GM19324 (cell line): Measurements from ENCODE around the gene CAPN2.
"Not testable (repeated sequence)": the region's sequence is repeated elsewhere in the genome, so short reads cannot be mapped to it uniquely, and the experiment has no call there.

ENCODE experiments used
- ATAC-seq: cut with Tn5 transposase; IDR thresholded peaks from one replicate; pipeline ENCODE4 v1.9.1; 2021; ENCODE audit warnings: mild to moderate bottlenecking, moderate library complexity; ENCODE audit not compliant: unreplicated experiment, low FRiP score

Gene CAPN2

DNA sequence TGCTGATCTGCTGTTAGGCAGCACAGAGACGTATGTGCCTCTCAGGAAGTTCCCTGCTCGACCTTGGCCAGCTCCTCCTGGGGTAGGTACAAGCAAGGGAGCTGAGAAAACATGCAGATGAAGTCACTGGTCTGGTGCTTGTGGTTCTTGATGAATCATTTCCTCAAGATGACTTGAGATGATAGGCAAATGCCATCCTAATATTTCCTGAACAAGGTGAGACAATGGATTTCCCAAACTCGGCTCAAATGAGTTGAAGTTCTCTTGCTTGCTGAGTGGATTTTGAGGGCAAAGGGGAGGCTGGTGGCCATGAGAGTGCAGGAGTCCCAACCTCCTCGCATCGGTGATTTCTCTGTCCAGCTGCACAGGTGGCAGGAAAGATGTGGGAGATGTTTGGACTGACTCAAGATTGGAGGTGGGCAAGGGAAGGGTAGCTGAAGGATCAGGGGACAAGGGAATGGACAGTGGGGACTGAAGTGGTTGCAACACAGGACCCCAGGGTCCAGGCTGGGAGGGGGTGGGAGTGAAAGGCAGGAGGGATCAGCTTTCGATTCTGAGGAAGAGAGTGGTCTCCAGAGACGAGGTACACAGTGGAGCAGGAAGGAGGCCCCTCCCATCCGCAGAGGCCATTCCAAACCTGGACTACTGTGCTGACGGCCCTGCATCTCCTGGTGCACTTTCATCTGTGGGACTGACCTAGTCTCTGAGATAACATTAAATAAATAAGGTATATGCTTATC is 63.9 kb downstream of the CAPN2 start:
- ATAC-seq: no peak

DNA sequence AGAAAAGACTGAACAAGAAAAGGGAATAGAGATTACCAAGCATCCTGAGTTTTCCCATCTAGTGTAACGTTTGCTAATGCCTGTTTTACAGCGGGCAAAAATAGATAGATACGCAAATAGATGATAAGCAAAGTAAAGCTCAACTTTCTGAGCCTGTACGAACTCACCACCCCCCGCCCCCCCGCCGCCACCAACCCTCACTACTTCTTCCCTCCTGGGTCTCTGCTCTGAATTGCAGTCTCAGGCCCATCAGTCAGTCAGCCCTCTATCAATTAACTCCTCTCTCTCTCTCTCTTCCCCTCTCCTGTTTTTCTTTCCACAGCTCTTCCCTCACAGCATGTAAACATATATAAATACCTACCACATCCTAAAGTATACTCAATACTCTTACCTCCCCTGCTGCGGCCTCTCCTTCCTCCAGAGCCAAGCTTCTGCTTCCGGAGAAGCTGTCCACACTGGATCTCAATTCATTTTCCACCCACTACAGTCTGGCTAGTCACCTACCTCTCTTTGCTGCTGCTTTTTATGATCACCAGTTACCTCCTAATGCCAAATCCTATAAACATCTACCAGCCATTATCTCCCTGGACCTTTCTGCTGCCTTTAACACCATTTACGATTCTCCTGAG is 64.6 kb downstream of the CAPN2 start:
- no peak for ATAC-seq

GRCh38 chr1:223780318-223780717 is 68.0 kb downstream of the CAPN2 start:
- ATAC-seq: no peak

GRCh38 chr1:223780949-223781348 is 68.6 kb downstream of the CAPN2 start:
- no peak for ATAC-seq

DNA sequence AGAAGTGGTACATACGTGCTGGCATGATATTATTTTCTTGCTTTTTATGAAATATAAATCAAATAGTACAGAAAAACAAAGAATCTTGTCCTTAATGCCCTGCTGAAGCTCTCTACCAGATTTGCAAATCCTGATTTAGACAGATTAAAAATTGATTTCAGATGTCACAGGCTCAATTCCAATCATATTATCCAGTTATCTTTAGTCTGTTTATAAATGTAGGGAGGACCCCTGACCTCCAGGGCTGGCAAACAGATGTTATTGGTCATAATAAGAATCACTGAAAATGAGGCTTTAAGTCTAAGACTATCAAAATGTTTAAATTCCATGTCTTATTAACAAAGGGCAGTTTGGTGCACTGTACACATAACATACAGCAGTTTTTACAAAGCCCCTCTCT is 71.3 kb downstream of the CAPN2 start:
- ATAC-seq: no peak

DNA sequence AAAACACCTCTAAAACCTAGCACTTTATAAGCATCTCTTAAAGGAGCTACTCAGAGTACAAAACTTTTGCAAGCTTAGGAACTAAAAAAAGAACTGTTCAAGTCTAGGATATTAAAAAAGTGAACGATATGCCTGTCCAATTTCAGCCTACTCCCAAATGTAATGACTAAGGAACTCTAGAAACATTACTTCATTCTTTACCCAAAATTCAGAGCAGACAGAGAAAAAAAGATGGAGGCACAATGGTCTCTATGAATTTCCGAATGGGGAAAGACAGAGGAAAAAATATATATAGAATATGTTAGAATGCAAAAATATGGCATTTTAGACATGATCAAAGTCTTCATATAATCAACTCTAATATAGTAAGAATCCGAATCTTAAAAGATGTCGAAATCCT is 72.2 kb downstream of the CAPN2 start:
- no peak for ATAC-seq

GRCh38 chr1:223785808-223786207 is 73.5 kb downstream of the CAPN2 start:
- no peak for ATAC-seq

DNA sequence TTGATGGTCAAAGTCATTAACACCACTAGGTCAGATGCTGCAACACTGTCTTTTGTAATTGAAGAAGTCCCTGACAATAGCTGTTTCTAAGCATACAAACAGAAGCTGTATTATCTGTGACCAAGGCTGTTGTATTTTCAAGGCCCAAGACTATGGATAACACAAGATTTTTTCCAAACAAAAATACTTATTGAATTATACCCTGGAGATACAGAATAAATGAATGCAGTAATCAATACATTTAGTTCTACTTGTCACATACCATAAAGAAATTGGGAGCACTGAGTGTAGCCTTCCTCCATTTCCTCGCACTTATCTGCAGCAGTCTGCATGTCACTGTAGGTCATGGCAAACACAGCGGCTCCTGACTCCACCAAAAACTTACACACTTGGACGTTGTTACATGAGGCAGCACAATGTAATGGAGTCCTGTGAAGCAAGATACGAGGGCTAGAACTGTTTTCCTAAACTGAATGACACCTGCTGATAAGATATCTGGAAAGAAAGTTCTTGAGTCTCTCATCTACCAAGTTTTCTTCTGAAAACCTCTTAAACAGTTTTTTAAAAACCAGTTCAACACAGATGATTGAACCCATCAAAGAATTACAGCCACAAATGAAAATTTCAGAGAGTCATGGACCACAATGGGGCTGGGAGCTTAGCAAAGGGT is 76.5 kb downstream of the CAPN2 start:
- ATAC-seq: no peak

- ATAC-seq: no peak
Measured at GRCh38 chr1:223792046-223792445, 79.7 kb downstream of the CAPN2 start.

GRCh38 chr1:223793716-223794115 is 81.4 kb downstream of the CAPN2 start:
- ATAC-seq: no peak

DNA sequence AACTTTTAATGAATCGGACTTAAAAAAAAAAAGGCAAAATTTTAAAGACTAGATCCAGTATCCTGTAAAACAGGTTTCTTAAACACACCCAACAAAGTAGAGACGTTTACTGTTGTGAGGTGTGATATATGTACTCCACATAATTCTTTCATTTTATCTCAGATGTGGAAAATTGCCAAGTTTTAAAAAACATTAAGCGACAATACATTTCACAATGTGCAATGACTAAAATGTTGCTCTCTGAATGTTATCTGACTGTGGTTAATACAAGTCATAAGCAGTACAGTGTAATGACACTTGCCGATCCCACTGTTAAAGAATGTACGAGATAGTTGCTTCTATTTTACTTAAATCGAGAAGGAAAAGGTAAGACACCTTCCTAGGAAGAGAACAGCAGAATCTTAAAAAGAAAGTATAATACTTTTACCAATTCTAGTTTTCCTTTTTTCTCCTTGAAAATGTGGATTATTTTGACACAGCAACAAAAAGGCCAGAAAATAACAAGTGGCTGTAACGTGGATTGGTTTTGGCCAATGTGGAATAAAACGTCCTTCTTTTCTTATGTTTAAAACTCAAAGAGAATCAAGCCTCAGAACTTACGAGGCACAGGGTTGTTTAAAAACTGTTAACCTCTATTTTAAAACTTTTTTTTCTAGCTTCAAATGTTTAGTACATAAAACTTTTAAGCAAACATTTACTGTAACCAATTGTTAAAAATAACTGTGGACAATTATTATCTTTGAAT is 82.0 kb downstream of the CAPN2 start:
- ATAC-seq: no peak

- ATAC-seq: no peak
Measured at GRCh38 chr1:223796210-223796609, 83.9 kb downstream of the CAPN2 start.

DNA sequence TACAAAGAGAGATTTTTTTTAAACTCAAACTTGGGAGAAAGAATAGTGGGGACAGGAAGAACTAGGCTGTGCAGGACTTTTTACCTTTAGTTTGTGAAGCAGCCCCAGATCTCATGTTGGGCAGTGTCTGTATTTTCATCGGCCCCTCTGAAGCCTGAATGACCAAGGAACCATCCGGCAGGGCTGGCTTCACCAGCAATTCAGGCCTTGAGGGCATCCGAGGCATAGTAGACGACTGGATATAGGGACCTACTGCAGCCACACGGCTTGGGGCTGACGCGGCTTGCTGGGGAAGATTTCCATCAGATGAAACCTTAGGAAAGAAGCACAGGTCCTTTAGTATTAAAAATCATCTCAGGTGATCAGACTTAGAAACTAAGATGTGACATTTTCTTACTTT is 89.7 kb downstream of the CAPN2 start:
- ATAC-seq: no peak

GRCh38 chr1:223802602-223803001 is 90.3 kb downstream of the CAPN2 start:
- ATAC-seq: no peak

DNA sequence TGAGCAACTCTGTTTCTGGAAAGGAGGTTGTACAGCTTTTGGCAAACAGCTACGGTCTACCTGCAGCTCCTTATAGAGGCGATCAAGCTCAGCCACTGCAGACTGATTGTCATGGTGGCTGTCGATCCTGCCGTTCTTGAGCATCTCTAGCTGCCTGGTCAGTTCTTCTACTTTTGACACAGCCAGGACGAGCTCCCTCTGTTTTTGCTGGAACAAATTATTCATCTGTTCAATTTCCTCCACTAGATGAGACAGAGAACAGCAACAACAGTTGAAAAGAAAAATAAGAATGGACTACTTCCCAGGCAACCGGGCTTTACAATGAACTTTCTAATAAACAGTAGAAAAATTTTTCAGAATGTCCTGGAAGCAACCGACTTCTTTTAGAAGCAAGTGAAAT is 90.9 kb downstream of the CAPN2 start:
- ATAC-seq: no peak

- ATAC-seq: not testable (repeated sequence)
Measured at GRCh38 chr1:223809905-223810304, 97.6 kb downstream of the CAPN2 start.

DNA sequence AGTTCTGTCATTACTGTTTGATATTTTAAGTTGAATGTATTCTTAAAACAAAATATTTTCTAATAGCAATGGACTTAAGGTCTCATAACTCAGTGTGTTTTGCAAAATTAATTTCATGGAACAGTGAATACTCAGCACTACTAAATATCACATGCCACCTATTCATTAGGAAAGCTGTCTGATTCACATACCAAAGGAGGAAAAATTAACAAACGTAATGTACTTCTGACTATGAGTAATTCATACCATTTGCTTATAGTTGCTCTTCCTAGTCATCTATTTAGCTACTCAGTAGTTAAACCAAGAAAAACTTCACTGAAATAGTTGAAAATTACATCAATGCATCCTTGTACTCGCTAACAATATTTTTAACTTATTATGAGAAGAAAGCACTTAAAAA is 98.2 kb downstream of the CAPN2 start:
- ATAC-seq: no peak

GRCh38 chr1:223811634-223812101 is 99.3 kb downstream of the CAPN2 start:
- no peak for ATAC-seq

GRCh38 chr1:223813645-223814044 is 101.3 kb downstream of the CAPN2 start:
- no peak for ATAC-seq

DNA sequence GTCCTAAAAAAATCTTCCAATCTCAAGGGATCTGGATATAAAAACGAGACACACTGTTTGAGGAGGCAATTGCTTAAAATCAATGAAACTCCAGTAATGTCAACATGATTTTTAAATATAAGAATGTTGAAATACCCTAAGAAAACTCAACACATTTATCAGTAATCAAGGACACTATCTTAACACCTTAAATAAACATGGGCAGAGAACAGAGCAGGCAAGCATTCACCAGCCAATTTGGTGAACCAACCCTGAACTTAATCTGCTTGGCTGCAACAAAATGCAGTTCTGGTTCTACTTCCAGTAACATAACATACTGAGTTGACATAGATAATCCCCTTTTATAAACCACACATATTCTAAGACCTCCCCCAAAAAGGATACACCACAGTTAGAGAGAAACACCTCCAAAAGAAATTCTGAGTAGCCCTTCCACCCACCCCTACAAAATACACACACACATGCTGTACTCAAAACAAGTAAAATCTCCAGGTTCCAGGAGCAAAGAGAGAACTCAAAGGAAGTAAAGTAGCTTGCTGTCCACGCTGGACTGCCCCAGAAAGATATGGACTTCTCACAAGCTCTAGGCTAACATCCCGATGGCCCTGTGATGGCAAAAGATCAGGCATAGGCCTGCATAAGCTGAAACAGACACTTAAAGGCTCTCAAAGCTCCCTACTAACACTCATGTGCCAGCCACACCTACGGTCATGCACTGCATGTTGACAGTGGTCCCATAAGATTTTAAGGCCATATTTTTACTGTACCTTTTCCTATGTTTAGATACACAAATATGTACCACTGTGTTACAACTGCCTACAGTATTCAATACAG is 102.9 kb downstream of the CAPN2 start:
- no peak for ATAC-seq
